Mesenteric fat pad (tissue), 1 donor: ENCODE measurements around the gene CYTH2. TPM values are rescaled to one million over a fixed set of nuclear protein-coding genes. Genes with fewer than 3 reads are reported as not detected.

Source experiments
- DNase-seq: peaks from one replicate; pipeline ENCODE4 v3.0.0-alpha.2; 2020; ENCODE audit warnings: low spot score
- long read RNA-seq: library from polyadenylated mRNA; unstranded; transcript quantifications from one replicate; pipeline ENCODE4 v2.0.0, GENCODE V29; 2020
- total RNA-seq: library from RNA; stranded (reverse); fragmentation: NEBNext Ultra II Directional; extraction: Animal tissue kit (Norgen Biotek cat#: 25700); gene quantifications from one replicate; pipeline ENCODE4 v1.2.1, GENCODE V29; 2021
- donor health status: DM: yes; HTN: yes; CAD: no.

The CYTH2 gene, protein sequence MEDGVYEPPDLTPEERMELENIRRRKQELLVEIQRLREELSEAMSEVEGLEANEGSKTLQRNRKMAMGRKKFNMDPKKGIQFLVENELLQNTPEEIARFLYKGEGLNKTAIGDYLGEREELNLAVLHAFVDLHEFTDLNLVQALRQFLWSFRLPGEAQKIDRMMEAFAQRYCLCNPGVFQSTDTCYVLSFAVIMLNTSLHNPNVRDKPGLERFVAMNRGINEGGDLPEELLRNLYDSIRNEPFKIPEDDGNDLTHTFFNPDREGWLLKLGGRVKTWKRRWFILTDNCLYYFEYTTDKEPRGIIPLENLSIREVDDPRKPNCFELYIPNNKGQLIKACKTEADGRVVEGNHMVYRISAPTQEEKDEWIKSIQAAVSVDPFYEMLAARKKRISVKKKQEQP
- 34.9 TPM for total RNA-seq
- long read RNA-seq, full-length matches to known transcripts: 80 of 96 reads
- long read RNA-seq, partial matches to known transcripts: 9 of 96 reads
- long read RNA-seq, other reads (novel, unspliced or antisense): 7 of 96 reads

- DNase-seq: peak; percentile 95
Measured at GRCh38 chr19:48469289-48469881, at the start of gene CYTH2. Gene CYTH2, plus strand, starts transcription at chr19:48469369. Its CDS starts 139 bp downstream, at chr19:48469508.

GRCh38 chr19:48421548-48421947 lies 47.6 kb upstream of the CYTH2 start:
- DNase-seq: no peak

- DNase-seq: no peak
Measured at GRCh38 chr19:48424694-48425219, 44.4 kb upstream of the CYTH2 start.

- no peak for DNase-seq
Measured at GRCh38 chr19:48428670-48429069, 40.5 kb upstream of the CYTH2 start.

- no peak for DNase-seq
Measured at GRCh38 chr19:48433337-48433736, 35.8 kb upstream of the CYTH2 start.

- no peak for DNase-seq
Measured at GRCh38 chr19:48436586-48436985, 32.6 kb upstream of the CYTH2 start.

- DNase-seq: no peak
Measured at GRCh38 chr19:48441360-48442050, 27.7 kb upstream of the CYTH2 start.

DNA sequence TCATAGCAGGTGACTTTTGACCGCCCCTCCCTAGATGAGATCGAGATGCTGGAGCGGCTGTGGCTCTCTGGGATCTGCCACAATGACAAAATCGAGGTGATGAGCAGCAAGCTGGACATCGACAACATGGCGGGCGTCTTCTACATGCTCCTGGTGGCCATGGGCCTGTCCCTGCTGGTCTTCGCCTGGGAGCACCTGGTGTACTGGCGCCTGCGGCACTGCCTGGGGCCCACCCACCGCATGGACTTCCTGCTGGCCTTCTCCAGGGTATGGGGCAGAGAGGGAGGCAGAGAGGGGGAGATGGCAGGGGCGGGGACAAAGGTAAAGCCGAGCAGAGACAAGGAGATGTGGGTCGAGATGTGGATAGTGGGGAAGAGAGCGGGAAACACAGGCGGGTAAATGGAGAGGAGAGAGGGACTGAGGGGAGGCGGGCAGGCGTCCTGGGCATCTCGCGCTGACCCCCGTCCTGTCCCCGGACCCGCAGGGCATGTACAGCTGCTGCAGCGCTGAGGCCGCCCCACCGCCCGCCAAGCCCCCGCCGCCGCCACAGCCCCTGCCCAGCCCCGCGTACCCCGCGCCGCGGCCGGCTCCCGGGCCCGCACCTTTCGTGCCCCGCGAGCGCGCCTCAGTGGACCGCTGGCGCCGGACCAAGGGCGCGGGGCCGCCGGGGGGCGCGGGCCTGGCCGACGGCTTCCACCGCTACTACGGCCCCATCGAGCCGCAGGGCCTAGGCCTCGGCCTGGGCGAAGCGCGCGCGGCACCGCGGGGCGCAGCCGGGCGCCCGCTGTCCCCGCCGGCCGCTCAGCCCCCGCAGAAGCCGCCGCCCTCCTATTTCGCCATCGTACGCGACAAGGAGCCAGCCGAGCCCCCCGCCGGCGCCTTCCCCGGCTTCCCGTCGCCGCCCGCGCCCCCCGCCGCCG lies 26.8 kb upstream of the CYTH2 start:
- DNase-seq: no peak

- no peak for DNase-seq
Measured at GRCh38 chr19:48443256-48443655, 25.9 kb upstream of the CYTH2 start.

GRCh38 chr19:48443731-48444128 lies 25.4 kb upstream of the CYTH2 start:
- DNase-seq: no peak

DNA sequence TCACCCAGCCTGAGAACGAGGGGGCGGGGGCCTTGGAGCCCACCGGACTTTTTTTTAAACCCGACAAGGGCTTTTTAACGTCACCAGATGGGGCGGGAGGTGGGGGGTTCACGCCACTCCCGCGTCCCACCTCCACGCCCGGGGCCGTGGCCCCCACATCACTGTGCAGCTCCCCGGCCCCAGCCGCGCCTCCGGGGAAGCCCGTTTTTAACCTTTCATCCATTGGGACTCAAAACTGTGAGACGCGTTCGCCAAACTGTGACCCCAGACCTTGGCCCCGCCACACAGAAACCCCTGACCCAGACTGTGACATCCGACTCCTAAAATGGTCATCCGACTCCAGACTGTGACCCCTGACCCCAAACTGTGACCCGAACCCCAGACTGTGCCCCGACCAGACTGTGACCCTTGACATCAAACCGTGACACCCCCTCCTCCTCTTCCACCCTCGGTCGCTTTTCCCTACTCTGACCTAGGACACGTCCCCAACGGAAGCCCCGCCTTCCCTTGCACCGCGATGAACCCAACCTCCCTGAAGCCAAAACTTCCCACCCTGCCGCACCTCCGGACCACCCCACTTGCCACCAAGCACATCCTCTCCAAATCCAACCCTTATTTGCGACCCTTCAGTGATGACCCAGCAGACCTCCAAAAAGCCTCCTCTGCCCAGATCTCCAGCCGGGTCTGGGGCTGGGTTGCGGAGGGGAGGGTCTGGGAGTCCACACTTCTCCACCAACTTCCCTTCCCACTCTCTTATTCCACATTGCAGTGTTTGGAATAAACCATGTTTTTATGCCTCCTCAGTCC lies 24.8 kb upstream of the CYTH2 start:
- no peak for DNase-seq

DNA sequence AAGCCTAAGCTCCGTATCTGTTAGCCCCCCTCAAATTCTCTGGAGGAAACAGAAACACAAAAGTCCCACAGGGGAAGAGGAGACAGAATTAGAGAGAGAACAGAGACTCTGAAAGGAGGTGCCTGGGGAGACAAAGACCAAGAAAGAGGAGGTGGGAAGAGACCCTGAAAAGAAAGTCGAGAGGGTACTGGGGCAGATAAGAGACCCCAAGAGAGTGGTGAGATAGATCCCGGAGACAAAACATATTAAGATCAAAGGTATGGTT lies 24.3 kb upstream of the CYTH2 start:
- no peak for DNase-seq

DNA sequence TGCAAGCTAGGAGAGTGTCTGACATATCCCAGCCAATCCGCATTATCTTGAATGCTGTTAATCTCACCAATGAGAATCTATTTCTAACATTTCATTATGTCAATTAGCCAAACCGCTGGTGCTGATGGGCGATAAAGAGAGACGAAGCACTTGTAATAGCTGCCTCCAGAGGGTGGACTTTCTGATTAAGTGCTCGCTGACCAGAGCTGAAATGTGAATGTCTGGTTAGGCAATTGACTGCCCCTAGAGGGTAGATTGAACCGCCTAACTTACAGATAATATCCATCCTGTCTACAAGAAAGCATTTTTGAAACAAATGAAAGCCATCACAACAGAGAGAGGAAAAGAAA lies 23.9 kb upstream of the CYTH2 start:
- DNase-seq: no peak

- DNase-seq: peak; percentile 94
Measured at GRCh38 chr19:48445606-48446481, 23.3 kb upstream of the CYTH2 start, which contains the start of gene GRWD1. Gene GRWD1, plus strand, starts transcription at chr19:48445983. Its CDS starts 23 bp downstream, at chr19:48446006.

DNA sequence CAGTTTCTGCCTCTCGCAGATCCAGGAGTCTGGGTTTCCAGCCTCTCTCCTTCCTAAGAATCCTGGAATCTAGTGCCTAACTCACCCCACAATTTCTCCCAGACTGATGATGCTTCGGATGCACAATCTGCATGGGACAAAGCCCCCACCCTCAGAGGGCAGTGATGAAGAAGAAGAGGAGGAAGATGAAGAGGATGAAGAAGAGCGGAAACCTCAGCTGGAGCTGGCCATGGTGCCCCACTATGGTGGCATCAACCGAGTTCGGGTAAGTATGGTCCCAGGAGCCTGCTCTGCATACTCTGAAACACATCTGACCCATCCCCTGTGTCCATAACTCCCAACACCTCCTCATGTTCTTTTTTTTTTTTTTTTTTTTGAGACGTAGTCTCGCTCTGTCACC lies 22.6 kb upstream of the CYTH2 start:
- no peak for DNase-seq

GRCh38 chr19:48448563-48448962 lies 20.6 kb upstream of the CYTH2 start:
- no peak for DNase-seq

- no peak for DNase-seq
Measured at GRCh38 chr19:48450441-48450840, 18.7 kb upstream of the CYTH2 start.

- no peak for DNase-seq
Measured at GRCh38 chr19:48450863-48451262, 18.3 kb upstream of the CYTH2 start.

DNA sequence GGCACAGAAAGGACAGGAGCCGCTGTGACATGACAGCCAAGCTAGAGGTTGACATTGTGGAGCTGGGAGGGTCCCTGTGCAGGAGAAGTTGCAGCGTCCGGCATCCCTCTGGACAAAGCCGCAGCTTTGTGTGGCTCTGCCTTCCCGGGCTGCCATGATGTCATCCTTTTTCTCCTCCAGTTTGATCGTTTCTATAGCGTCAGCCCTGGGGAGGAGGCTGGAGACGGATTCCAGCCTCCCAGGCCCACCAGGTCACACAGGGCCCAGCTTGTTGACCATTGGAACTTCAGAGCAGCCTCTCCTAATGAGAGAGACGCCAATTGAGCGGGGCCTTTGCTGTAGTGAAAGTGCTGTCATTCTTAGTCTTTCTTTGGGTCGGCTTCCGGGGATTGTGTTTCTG lies 17.5 kb upstream of the CYTH2 start:
- no peak for DNase-seq
